Testis (tissue), 3 donors: Measurements from ENCODE around the gene ZRANB3. TPM values are rescaled to one million over a fixed set of nuclear protein-coding genes. Genes with fewer than 3 reads are reported as not detected.

Source experiments
- DNase-seq: peaks from one replicate; pipeline ENCODE4 v3.0.0-alpha.2; 2019
- H3K27ac ChIP-seq, 2 donors: fragments of 200-600 bp; sonication (generic); one replicate each; pipeline ENCODE4 v1.5.1; 2019
- H3K27me3 ChIP-seq: fragments of 200-600 bp; sonication (generic); one replicate; pipeline ENCODE4 v1.5.1; 2019
- H3K36me3 ChIP-seq: fragments of 200-600 bp; sonication (generic); one replicate; pipeline ENCODE4 v1.5.1; 2017; ENCODE audit warnings: low read depth; ENCODE audit errors: missing control alignments
- H3K4me1 ChIP-seq: fragments of 200-600 bp; sonication (generic); one replicate; pipeline ENCODE4 v1.5.1; 2019
- H3K4me3 ChIP-seq, 2 donors: fragments of 200-600 bp; sonication (generic); one replicate each; pipeline ENCODE4 v1.5.1; 2017 to 2019
- H3K9me3 ChIP-seq: fragments of 200-600 bp; sonication (generic); one replicate; pipeline ENCODE4 v1.5.1; 2017
- POLR2A ChIP-seq: fragments of 450-650 bp; IDR thresholded peaks from one replicate; pipeline ENCODE4 v1.6.1; 2017; ENCODE audit warnings: antibody characterized with exemption, mild to moderate bottlenecking, moderate library complexity
- WGBS, 2 donors: methylation state at CpG; one replicate each; pipeline ENCODE4 v1.1.5; 2018; 5-methylcytosine and 5-hydroxymethylcytosine counted together
- intact Hi-C: fragments of 100-400 bp; cut with DNase I; formaldehyde crosslinking; loops from one replicate; pipeline ENCODE4 v1.15.1; 2023; ENCODE audit warnings: low total_unique reads
- polyA plus RNA-seq: library from polyadenylated mRNA; stranded (reverse); fragments of 350-450 nt; fragmentation: Illumina TruSeq; extraction: RNeasy Lipid Tissue Mini Kit (QIAGEN cat#74804); gene quantifications from one replicate; pipeline ENCODE4 v1.2.3, GENCODE V29; 2014; ENCODE audit warnings: low read depth, low replicate concordance; ENCODE audit not compliant: insufficient read depth
- total RNA-seq, 2 donors: library from RNA; depleted of rRNA; stranded (reverse); fragments of >200 nt; gene quantifications; one replicate each; pipeline ENCODE4 v1.2.3, GENCODE V29; 2016
- TF ChIP-seq, protein P1 (sequence below), 3 experiments: fragments of 450-650 bp in 2 of 3; fragments of 200-600 bp in 1 of 3; sonication (generic) in 1 of 3; IDR thresholded peaks; one replicate each; pipeline ENCODE4 v1.5.1; 2016 to 2019; ENCODE audit warnings: antibody characterized with exemption in 3 of 3, mild to moderate bottlenecking in 2 of 3, moderate library complexity in 1 of 3

Gene ZRANB3
- total and polyA plus RNA-seq, 3 donors from 2014 or later, result 8.6 to 28.8 (median 19.3) TPM

DNA sequence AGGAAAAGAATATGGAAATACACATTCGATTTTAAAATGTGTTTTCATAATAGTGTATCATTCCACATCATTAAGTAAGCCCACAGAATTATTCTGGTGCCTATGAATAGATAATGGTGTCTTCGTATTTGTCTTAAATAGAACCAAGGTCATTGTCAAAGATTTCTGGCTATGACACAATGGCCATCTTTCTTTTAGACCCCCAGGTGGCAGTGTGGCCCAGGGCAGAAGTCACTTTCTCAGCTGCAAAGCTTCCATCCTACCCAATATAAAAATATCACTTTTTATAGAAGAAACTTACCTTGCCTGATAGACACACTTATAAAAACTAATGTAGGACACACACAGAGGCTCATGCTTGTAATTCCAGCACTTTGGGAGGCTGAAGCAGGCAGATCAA lies 57.5 kb downstream of the ZRANB3 start:
- no peak for TF ChIP-seq POLR2A
- TF ChIP-seq, protein P1, sequence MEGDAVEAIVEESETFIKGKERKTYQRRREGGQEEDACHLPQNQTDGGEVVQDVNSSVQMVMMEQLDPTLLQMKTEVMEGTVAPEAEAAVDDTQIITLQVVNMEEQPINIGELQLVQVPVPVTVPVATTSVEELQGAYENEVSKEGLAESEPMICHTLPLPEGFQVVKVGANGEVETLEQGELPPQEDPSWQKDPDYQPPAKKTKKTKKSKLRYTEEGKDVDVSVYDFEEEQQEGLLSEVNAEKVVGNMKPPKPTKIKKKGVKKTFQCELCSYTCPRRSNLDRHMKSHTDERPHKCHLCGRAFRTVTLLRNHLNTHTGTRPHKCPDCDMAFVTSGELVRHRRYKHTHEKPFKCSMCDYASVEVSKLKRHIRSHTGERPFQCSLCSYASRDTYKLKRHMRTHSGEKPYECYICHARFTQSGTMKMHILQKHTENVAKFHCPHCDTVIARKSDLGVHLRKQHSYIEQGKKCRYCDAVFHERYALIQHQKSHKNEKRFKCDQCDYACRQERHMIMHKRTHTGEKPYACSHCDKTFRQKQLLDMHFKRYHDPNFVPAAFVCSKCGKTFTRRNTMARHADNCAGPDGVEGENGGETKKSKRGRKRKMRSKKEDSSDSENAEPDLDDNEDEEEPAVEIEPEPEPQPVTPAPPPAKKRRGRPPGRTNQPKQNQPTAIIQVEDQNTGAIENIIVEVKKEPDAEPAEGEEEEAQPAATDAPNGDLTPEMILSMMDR (IDR thresholded peaks at IDR 0.05), result peak; percentile 25 to 33 (median 30)

DNA sequence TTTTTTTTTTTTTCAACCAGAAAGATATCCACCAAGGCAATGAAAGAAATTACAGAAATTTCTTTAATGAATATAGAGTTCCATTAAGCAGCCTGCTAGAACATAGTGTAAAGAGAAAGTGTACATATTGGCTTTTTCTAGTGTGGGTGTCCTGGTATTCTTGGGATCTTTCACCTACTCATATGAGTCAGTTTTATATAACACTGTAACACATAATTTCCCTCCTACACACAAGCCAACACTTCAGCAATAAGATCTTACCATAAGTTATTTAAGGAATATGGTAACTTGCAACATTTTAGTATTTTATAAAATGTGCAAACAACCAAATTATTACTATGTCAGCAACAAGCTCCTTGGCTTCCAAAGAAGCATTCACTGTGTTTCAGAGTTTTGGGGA lies 59.9 kb downstream of the ZRANB3 start:
- intact Hi-C loops, result no loop called here
- Histone ChIP-seq H3K27me3 (no peaks in the 10 kb centered on the region), H3K4me3 (no peak overlapping the region), H3K36me3 (no peaks in the 10 kb centered on the region), H3K4me1 (no peaks in the 10 kb centered on the region), H3K27ac (no peak overlapping the region), H3K9me3 (no peaks in the 10 kb centered on the region)
- no peak for DNase-seq
- no peak for TF ChIP-seq POLR2A
- TF ChIP-seq, protein P1 (IDR thresholded peaks at IDR 0.05), result no peak

More for the DNA sequence above, 57.5 kb downstream of the ZRANB3 start:
- no peaks in the 10 kb centered on the region for H3K9me3 ChIP-seq
- H3K4me1 ChIP-seq, result no peaks in the 10 kb centered on the region
- 64 to 74% methylated on average over 2 of the region's 2 CpGs for WGBS, 2 donors
- peak; percentile 25 for DNase-seq
- H3K27me3 ChIP-seq, result no peaks in the 10 kb centered on the region
- H3K4me3 ChIP-seq, result no peak overlapping the region
- H3K27ac ChIP-seq, result no peak overlapping the region
- no peaks in the 10 kb centered on the region for H3K36me3 ChIP-seq
- intact Hi-C loops, result no loop called here

DNA sequence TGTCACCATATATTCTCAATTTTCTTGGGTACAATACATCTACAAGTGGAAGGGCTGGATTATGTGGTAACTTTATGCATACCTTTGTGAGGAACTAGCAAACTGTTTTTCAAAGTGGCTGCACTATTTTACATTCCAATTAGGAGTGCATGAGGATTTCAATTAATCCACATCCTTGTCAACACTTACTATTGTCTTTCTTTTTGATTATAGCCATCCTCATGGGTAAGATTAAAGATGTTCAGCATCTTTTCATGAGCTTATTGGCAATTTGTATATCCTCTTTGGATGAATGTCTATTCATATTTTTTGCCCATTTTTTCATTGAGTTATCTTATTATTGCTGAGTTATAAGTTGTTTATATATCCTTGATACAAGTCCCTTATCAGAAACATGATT lies 73.7 kb downstream of the ZRANB3 start:
- no peaks in the 10 kb centered on the region for H3K36me3 ChIP-seq

DNA sequence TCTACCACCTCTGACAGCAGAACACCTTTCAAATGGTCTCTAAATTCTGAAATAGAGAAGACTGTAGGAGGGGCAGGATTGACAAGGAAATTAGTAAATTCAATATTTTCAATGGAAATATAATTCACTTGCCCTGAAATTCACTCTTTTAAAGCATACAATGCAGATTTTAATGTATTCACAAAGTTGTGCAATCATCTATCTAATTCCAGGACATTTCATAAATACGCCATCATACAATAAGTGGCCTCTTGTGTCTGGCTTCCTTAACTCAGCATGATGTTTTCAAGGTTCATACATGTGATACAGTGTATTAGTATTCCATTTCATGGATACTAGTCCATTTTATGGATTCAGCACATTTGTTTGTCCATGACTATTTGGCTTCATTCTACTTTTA lies 74.2 kb downstream of the ZRANB3 start:
- intact Hi-C loops, result no loop called here
- H3K9me3 ChIP-seq, result no peaks in the 10 kb centered on the region
- TF ChIP-seq, protein P1 (IDR thresholded peaks at IDR 0.05), result no peak
- TF ChIP-seq POLR2A, result no peak
- no peaks in the 10 kb centered on the region for H3K27me3 ChIP-seq
- no peak overlapping the region for H3K27ac ChIP-seq
- H3K4me3 ChIP-seq, result no peak overlapping the region
- 77% methylated on average over 1 of the region's 1 CpG for WGBS, 2 donors
- H3K4me1 ChIP-seq, result no peaks in the 10 kb centered on the region
- no peak for DNase-seq
- H3K36me3 ChIP-seq, result no peaks in the 10 kb centered on the region

More for the DNA sequence above, 73.7 kb downstream of the ZRANB3 start:
- no peak overlapping the region for H3K4me3 ChIP-seq
- DNase-seq, result no peak
- intact Hi-C loops, result no loop called here
- no peaks in the 10 kb centered on the region for H3K27me3 ChIP-seq
- H3K27ac ChIP-seq, result no peak overlapping the region
- TF ChIP-seq, protein P1 (IDR thresholded peaks at IDR 0.05), result no peak
- no peak for TF ChIP-seq POLR2A
- no peaks in the 10 kb centered on the region for H3K4me1 ChIP-seq
- H3K9me3 ChIP-seq, result no peaks in the 10 kb centered on the region

DNA sequence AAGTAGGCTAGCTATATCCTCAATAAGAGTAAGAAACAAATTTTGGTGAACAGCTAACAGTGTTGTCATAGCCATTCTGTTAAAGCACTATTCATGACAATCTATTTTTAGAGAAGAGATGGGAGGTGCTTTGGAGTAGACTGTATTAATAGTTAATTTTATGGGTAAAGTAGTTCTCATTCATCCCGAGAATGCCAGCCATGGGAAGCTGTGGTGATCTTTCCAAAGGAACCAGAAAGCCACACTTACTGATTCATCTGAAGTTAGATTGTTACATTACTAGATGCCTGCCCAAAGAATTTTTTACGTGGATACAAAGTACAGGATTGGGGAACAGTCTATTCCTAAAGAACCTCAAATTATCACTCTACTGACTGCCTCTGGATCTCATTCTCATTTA lies 74.6 kb downstream of the ZRANB3 start:
- H3K27me3 ChIP-seq, result no peaks in the 10 kb centered on the region
- TF ChIP-seq, protein P1 (IDR thresholded peaks at IDR 0.05), result no peak
- intact Hi-C loops, result no loop called here
- no peak for DNase-seq
- no peak overlapping the region for H3K4me3 ChIP-seq
- H3K4me1 ChIP-seq, result no peaks in the 10 kb centered on the region
- 70 to 79% methylated on average over 2 of the region's 2 CpGs for WGBS, 2 donors
- no peak overlapping the region for H3K27ac ChIP-seq
- H3K9me3 ChIP-seq, result no peaks in the 10 kb centered on the region
- H3K36me3 ChIP-seq, result no peaks in the 10 kb centered on the region
